NT2/D1 (cell line): ENCODE measurements around the gene UTF1.

Experiments
- DNase-seq: peaks from one replicate; pipeline ENCODE4 v3.0.0-alpha.2; 2011; ENCODE audit warnings: low read depth, low spot score
- H3K27me3 ChIP-seq: 2 replicates; pipeline ENCODE4 v1.6.0; 2011; ENCODE audit warnings: mild to moderate bottlenecking; ENCODE audit not compliant: insufficient read length, insufficient read depth
- H3K36me3 ChIP-seq: 2 replicates; pipeline ENCODE4 v1.6.1; 2011; ENCODE audit warnings: mild to moderate bottlenecking, low read length, mixed read lengths; ENCODE audit not compliant: insufficient read depth, insufficient read length
- H3K4me1 ChIP-seq: 2 replicates; pipeline ENCODE4 v1.5.1; 2011; ENCODE audit not compliant: insufficient read depth, insufficient read length
- H3K4me3 ChIP-seq: 2 replicates; pipeline ENCODE4 v1.5.1; 2011; ENCODE audit warnings: low read depth; ENCODE audit not compliant: insufficient read length
- H3K9ac ChIP-seq: 2 replicates; pipeline ENCODE4 v1.6.0; 2011; ENCODE audit warnings: low read depth; ENCODE audit not compliant: insufficient read length
- H3K9me3 ChIP-seq: 2 replicates; pipeline ENCODE4 v1.5.1; 2011; ENCODE audit warnings: mild to moderate bottlenecking, low read length; ENCODE audit not compliant: insufficient read depth
- SUZ12 ChIP-seq: IDR thresholded peaks from 2 replicates; pipeline ENCODE4 v1.6.1; 2011; ENCODE audit not compliant: insufficient read length, insufficient read depth; ENCODE audit errors: extremely low read depth
- YY1 ChIP-seq: IDR thresholded peaks from 2 replicates; pipeline ENCODE4 v1.6.1; 2011; ENCODE audit not compliant: insufficient read length, insufficient read depth
- ZNF274 ChIP-seq: IDR thresholded peaks from 2 replicates; pipeline ENCODE4 v1.6.1; 2011; ENCODE audit warnings: mild to moderate bottlenecking, low read depth, low read length

UTF1 gene

GRCh38 chr10:133251388-133252222, 21.6 kb downstream of the UTF1 start:
- Histone ChIP-seq H3K4me3 (no peak overlapping the region), H3K27me3 (no peaks in the 10 kb centered on the region), H3K9me3 (no peaks in the 10 kb centered on the region), H3K4me1 (no peaks in the 10 kb centered on the region), H3K9ac (no peak overlapping the region), H3K36me3 (no peaks in the 10 kb centered on the region)
- DNase-seq, result no peak
- TF ChIP-seq YY1 (no peak), SUZ12 (no peak), ZNF274 (no peak)

GRCh38 chr10:133252223-133252552, 22.2 kb downstream of the UTF1 start:
- TF ChIP-seq SUZ12 (no peak), ZNF274 (no peak), YY1 (no peak)
- H3K27me3 ChIP-seq, result no peaks in the 10 kb centered on the region
- H3K9me3 ChIP-seq, result no peaks in the 10 kb centered on the region
- H3K4me1 ChIP-seq, result no peaks in the 10 kb centered on the region
- no peaks in the 10 kb centered on the region for H3K36me3 ChIP-seq
- no peak overlapping the region for H3K9ac ChIP-seq
- H3K4me3 ChIP-seq, result no peak overlapping the region
- DNase-seq, result no peak

GRCh38 chr10:133253361-133253955, 23.4 kb downstream of the UTF1 start:
- DNase-seq, result no peak
- no peaks in the 10 kb centered on the region for H3K36me3 ChIP-seq
- H3K9ac ChIP-seq, result no peak overlapping the region
- H3K4me3 ChIP-seq, result no peak overlapping the region
- TF ChIP-seq YY1, result no peak
- H3K27me3 ChIP-seq, result no peaks in the 10 kb centered on the region
- peaks cover 4% of the 10 kb centered on the region for H3K4me1 ChIP-seq
- no peaks in the 10 kb centered on the region for H3K9me3 ChIP-seq

GRCh38 chr10:133254421-133255120, 24.6 kb downstream of the UTF1 start:
- DNase-seq, result no peak
- no peak overlapping the region for H3K9ac ChIP-seq
- no peak overlapping the region for H3K4me3 ChIP-seq
- no peaks in the 10 kb centered on the region for H3K36me3 ChIP-seq
- H3K27me3 ChIP-seq, result peaks cover 1% of the 10 kb centered on the region
- H3K9me3 ChIP-seq, result no peaks in the 10 kb centered on the region
- TF ChIP-seq SUZ12 (no peak), YY1 (no peak), ZNF274 (no peak)
- H3K4me1 ChIP-seq, result peaks cover 4% of the 10 kb centered on the region

- no peak for TF ChIP-seq YY1
- TF ChIP-seq ZNF274, result no peak
- TF ChIP-seq SUZ12, result no peak
- Histone ChIP-seq H3K4me3 (no peak overlapping the region), H3K4me1 (peaks cover 4% of the 10 kb centered on the region), H3K9ac (no peak overlapping the region), H3K9me3 (no peaks in the 10 kb centered on the region), H3K36me3 (no peaks in the 10 kb centered on the region), H3K27me3 (peaks cover 8% of the 10 kb centered on the region)
- no peak for DNase-seq
Measured at GRCh38 chr10:133255323-133255722, 25.3 kb downstream of the UTF1 start.

GRCh38 chr10:133257489-133258065, 27.6 kb downstream of the UTF1 start:
- TF ChIP-seq YY1 (no peak), ZNF274 (no peak), SUZ12 (no peak)
- DNase-seq, result no peak
- Histone ChIP-seq H3K36me3 (no peaks in the 10 kb centered on the region), H3K4me1 (peaks cover 8% of the 10 kb centered on the region), H3K27me3 (peaks cover 25% of the 10 kb centered on the region), H3K9ac (peak overlapping the region; percentile 61), H3K4me3 (peak overlapping the region; percentile 5), H3K9me3 (no peaks in the 10 kb centered on the region)

GRCh38 chr10:133258066-133258817, 28.2 kb downstream of the UTF1 start:
- Histone ChIP-seq H3K9me3 (no peaks in the 10 kb centered on the region), H3K4me1 (peaks cover 8% of the 10 kb centered on the region), H3K27me3 (peaks cover 31% of the 10 kb centered on the region), H3K4me3 (no peak overlapping the region), H3K36me3 (no peaks in the 10 kb centered on the region), H3K9ac (peak overlapping the region; percentile 61)
- DNase-seq, result no peak
- TF ChIP-seq SUZ12 (no peak), YY1 (no peak), ZNF274 (no peak)
